Vagina (tissue), 2 donors: ENCODE measurements around the gene ADISSP. TPM values are rescaled to one million over a fixed set of nuclear protein-coding genes. Genes with fewer than 3 reads are reported as not detected.

Experiments
- DNase-seq, 2 donors: peaks; one replicate each; pipeline ENCODE4 v3.0.0-alpha.2; 2017; ENCODE audit errors: extremely low spot score in 2 of 2
- H3K27ac ChIP-seq: fragments of 200-600 bp; sonication (generic); one replicate; pipeline ENCODE4 v1.5.1; 2019
- H3K27me3 ChIP-seq: fragments of 200-600 bp; sonication (generic); one replicate; pipeline ENCODE4 v1.5.1; 2019
- H3K36me3 ChIP-seq, 2 donors: fragments of 200-600 bp; sonication (generic); one replicate each; pipeline ENCODE4 v1.5.1; 2017 to 2019
- H3K4me1 ChIP-seq: fragments of 200-600 bp; sonication (generic); one replicate; pipeline ENCODE4 v1.5.1; 2019
- H3K4me3 ChIP-seq, 2 donors: fragments of 200-600 bp; sonication (generic); 1 replicate in 1 of 2; 2 replicates in 1 of 2; pipeline ENCODE4 v1.5.1; 2016 to 2019
- H3K9me3 ChIP-seq: fragments of 200-600 bp; sonication (generic); one replicate; pipeline ENCODE4 v1.5.1; 2019
- CTCF ChIP-seq, 3 experiments: fragments of 450-650 bp in 2 of 3; fragments of 200-600 bp in 1 of 3; sonication (generic) in 1 of 3; IDR thresholded peaks; one replicate each; pipeline ENCODE4 v1.5.1; 2017 to 2019; ENCODE audit warnings: antibody characterized with exemption in 3 of 3, mild to moderate bottlenecking in 2 of 3, moderate library complexity in 2 of 3
- POLR2A ChIP-seq, 2 donors: fragments of 450-650 bp; IDR thresholded peaks; one replicate each; pipeline ENCODE4 v1.6.1; 2017; ENCODE audit warnings: antibody characterized with exemption in 2 of 2, mild to moderate bottlenecking in 2 of 2, moderate library complexity in 2 of 2
- POLR2AphosphoS5 ChIP-seq, 2 donors: sonication (generic); formaldehyde crosslinking; IDR thresholded peaks; one replicate each; pipeline ENCODE4 v1.9.0; 2017; ENCODE audit warnings: antibody characterized with exemption in 2 of 2, mild to moderate bottlenecking in 2 of 2, low read depth in 1 of 2; ENCODE audit not compliant: insufficient read depth in 1 of 2
- intact Hi-C: fragments of 100-400 bp; cut with DNase I; formaldehyde crosslinking; loops from one replicate; pipeline ENCODE4 v1.15.1; 2023
- total RNA-seq: library from RNA; depleted of rRNA; stranded (reverse); fragments of >200 nt; gene quantifications from one replicate; pipeline ENCODE4 v1.2.3, GENCODE V29; 2016

Gene ADISSP
- total RNA-seq, 1 donor from 2014 or later, result 16.0 TPM

DNA sequence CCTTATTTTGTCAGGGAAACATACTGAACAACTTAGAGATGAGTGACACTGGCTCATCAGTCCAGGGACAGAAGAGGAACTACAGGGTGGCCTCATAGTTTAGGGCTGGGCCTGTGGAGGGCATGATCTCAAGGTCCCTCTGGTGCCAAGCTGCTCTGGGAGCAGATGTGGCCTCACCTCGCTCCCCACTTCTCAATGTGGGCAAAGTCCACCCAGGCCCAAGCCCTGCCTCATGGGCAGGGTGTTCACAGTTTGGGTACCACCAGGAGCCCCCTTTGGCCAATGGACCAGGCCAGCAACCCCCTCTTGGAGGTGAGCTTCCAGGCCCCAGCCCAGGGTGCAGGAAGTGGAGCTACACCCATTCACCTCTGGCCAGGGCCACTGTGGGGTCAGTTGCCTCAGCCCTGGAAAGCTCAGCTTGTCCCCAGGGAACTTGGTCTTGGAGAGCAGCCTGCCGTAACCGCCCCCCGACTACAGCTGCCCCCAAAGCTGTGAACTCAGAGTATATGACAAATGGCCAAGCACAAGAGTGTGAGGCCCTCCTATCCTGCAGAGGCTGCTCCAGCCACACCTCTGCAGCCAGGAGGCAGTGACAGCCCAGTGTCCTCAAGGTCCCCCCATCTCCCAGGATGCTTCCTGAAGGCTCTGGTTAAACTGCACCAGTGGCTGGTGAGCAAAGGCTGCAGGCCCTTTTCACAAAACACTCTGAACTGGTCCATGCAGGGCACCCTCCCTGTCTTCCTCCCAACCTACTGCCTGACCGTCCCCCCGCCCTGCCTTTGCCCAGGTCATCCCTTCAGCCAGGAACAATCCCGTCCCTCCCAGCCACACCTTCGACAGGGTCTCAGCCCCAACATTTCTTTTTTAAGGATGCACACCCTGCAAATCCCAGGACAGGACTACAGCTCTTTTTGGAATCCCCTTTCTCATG lies 3.6 kb downstream of the ADISSP start:
- no peak for TF ChIP-seq CTCF (IDR thresholded peaks at IDR 0.05)
- TF ChIP-seq POLR2A (IDR thresholded peaks at IDR 0.05), result no peak
- no peak for TF ChIP-seq POLR2AphosphoS5 (IDR thresholded peaks at IDR 0.05; ENCODE audit: insufficient read depth in 1 of 2, low read depth in 1 of 2)
- H3K27ac ChIP-seq, result no peak overlapping the region
- intact Hi-C loops, result no loop called here

DNA sequence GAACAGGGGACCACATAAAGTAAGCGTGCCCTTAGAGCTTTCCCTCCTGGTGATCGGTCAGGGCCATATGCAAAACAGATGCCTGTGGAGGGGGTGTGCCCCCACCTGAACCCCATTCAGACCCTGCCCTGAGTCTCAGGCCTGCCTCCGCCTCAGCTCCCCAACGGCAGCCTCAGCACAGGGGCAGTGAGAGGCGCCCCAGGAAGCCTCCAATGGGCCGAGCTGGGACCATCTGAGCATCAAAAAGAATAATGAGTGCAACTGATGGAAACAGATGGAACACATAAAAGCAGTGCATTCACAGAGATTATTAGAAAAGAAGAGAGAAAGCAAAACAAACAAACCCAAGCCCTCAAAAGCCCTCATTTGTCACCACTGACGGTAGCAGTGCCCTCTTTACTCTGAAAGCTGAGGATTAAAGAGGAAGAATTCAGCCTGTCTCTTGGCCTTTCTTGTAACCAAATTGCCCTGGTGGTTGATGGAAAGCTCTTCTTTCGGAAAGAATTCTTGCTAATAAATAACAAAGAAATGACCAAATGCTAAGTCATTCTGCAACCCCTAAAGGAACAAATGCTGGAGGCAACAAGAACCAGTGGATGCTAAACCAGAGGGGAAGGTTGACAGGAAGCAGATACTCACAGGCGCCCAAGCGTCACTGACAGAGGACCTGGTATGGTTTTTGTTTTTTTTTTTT lies 6.8 kb downstream of the ADISSP start:
- no peaks in the 10 kb centered on the region for H3K27me3 ChIP-seq
- H3K36me3 ChIP-seq, result no peaks in the 10 kb centered on the region
- H3K9me3 ChIP-seq, result no peaks in the 10 kb centered on the region
- TF ChIP-seq POLR2A (IDR thresholded peaks at IDR 0.05), result no peak
- no peak for TF ChIP-seq POLR2AphosphoS5 (IDR thresholded peaks at IDR 0.05; ENCODE audit: insufficient read depth in 1 of 2, low read depth in 1 of 2)
- no peak for TF ChIP-seq CTCF (IDR thresholded peaks at IDR 0.05)
- H3K4me1 ChIP-seq, result peaks cover 18% of the 10 kb centered on the region
- H3K27ac ChIP-seq, result no peak overlapping the region
- DNase-seq, result no peak
- H3K4me3 ChIP-seq, result no peak overlapping the region
- intact Hi-C loops, result no loop called here

More for the DNA sequence above, 3.6 kb downstream of the ADISSP start:
- Histone ChIP-seq H3K27me3 (no peaks in the 10 kb centered on the region), H3K36me3 (no peaks in the 10 kb centered on the region), H3K4me3 (no peak overlapping the region), H3K9me3 (no peaks in the 10 kb centered on the region), H3K4me1 (peaks cover 38% of the 10 kb centered on the region)
- DNase-seq, result no peak

DNA sequence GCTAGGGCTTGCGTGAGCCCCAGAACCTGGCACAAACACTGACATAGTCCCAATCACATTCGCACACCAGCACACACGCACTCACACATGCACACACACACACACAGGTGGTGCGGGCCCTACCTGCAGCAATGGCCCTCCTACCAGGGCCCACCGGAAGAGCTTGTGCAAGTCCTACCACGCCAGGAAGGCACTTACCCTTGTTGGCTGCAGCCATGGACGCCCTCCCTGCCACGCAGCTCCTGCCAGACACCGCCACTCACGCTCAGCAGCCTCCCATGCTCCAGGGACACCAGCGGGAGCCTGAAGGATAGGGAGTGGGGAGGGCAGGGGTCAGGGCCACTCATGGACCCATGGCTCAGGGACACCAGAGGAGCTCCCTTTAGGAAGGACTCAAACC lies 7.7 kb downstream of the ADISSP start:
- Histone ChIP-seq H3K27me3 (no peaks in the 10 kb centered on the region), H3K4me1 (peaks cover 12% of the 10 kb centered on the region), H3K4me3 (no peak overlapping the region), H3K36me3 (no peaks in the 10 kb centered on the region), H3K9me3 (no peaks in the 10 kb centered on the region), H3K27ac (no peak overlapping the region)
- intact Hi-C loops, result no loop called here
- TF ChIP-seq POLR2A (IDR thresholded peaks at IDR 0.05), result no peak
- no peak for TF ChIP-seq CTCF (IDR thresholded peaks at IDR 0.05)
- TF ChIP-seq POLR2AphosphoS5 (IDR thresholded peaks at IDR 0.05; ENCODE audit: insufficient read depth in 1 of 2, low read depth in 1 of 2), result no peak
- no peak for DNase-seq

GRCh38 chr20:3759316-3759823 lies 8.2 kb downstream of the ADISSP start:
- Histone ChIP-seq H3K27ac (no peak overlapping the region), H3K4me3 (no peak overlapping the region), H3K4me1 (peaks cover 7% of the 10 kb centered on the region), H3K36me3 (no peaks in the 10 kb centered on the region), H3K27me3 (no peaks in the 10 kb centered on the region), H3K9me3 (no peaks in the 10 kb centered on the region)
- DNase-seq, result no peak
- TF ChIP-seq POLR2A (IDR thresholded peaks at IDR 0.05) (no peak), POLR2AphosphoS5 (IDR thresholded peaks at IDR 0.05; ENCODE audit: insufficient read depth in 1 of 2, low read depth in 1 of 2) (no peak), CTCF (IDR thresholded peaks at IDR 0.05) (no peak)
- intact Hi-C loops, result no loop called here
